HG03565 (cell line): ENCODE measurements around the gene PLEKHG7.
"Not testable (repeated sequence)": the region's sequence is repeated elsewhere in the genome, so short reads cannot be mapped to it uniquely, and the experiment has no call there.

Source experiments
- ATAC-seq: cut with Tn5 transposase; IDR thresholded peaks from one replicate; pipeline ENCODE4 v1.9.1; 2021; ENCODE audit warnings: mild to moderate bottlenecking, moderate library complexity; ENCODE audit not compliant: unreplicated experiment

The PLEKHG7 gene, protein sequence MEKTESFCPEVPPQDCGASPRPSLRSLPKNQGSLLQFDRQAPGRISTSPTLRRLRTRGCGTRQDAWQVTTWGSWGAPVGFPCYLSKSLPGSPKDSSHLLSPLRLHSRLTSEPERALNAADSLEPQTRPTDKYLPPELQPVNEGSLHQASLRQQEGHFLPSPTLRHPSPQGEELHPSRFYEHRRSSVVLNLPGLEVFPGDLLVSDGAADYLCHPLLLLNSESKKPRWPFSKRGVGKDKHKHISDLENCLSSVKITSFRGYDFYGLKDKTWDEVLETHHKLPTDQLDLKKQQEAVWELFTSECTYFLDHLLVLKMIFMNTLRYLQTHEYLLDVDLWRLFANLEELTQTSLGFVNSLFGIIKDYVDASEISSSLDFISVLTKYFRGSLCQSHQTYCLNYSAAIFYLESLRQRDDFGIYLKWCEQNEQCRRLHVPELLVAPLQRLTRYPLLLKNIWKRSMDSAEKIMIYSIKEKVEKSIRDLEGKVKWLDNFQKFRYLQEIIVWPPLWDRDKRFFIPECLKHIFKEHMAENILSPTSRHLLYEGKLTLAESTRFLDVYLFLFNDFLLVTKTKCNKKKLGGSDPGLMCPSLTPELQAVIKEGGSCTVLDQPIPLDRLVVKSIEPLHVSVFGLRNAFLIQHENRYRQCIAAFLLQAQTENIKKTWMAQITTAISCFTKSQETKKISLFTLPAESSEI

DNA sequence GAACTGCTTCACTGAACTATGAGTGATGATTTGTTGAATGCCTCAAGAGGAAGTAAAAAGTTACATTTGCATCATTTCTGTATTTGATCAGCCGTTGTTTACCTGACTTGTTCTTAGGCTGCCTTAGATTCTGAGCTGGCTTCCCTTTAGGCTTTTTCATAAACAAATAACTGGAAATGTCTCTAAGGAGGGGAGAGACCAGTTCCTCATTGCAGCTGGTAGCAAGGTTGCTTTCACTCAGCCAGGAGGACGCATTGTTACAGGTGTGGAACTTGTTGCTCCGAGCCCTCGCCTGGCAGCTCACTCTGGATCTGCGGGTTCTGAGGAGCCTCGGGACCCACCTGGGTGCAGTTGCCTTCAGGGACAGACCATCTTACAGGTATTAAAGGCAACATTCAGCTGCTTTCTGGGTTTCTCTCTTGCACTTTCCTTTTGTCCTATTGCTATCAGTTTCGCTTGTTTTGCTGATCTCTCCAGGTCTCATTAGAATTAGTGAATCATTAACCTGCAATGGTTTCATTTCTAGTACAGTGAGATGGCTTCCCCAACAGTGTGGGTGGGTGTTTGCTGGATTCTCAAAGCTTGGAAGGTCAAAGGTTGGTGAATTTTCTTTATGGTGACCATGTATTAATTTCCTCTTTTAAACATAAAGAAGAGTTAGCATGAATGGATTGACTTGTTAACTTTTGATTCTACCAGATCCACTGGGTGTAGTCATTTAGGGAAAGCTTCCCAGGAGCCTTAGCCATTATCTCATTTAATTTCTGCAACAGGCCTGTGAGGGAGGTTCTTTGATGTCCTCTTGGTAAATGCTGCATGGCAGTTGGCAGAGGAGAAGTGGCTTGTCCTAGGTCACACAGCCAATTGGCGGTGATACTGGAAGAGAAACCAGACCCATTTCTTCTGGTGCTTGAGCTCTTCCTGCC lies at the start of gene PLEKHG7:
PLEKHG7 (plus strand) TSS at position 236 of the 926 bp plus-strand sequence. CDS start 3,643 bp downstream, outside the sequence.
- peak; percentile 84 for ATAC-seq

DNA sequence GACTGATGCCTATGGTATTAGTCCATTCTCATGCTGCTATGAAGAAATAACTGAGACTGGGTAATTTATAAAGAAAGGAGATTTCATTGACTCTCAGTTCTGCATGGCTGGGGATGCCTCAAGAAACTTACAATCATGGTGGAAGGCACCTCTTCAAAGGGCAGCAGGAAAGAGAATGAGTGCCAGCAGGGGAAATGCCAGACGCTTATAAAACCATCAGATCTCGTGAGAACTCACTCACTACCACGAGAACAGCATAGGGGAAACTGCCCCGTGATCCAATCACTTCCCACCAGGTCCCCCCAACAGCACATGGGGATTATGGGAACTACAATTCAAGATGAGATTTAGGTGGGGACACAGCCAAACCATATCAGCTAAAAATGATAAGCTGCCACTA lies 48.5 kb upstream of the PLEKHG7 start:
- ATAC-seq, result not testable (repeated sequence)

DNA sequence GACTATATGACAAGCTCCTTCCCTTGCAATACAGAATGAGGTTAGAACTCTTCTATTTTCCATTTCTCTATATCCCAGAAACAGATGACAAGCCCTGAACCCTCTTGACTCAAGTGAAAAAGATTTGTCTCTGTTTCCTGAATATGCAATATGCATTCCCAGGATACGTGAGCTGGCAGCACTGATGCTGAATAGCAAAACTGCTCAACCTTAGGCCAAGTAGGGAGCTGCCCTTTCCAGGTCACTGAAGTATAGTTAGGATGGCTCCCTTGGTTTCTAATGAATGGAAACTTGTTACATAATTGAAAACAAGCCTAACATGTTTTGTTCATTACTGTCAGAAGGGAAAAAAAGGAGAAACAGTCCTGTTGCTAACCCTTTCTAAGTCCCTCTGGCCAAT lies 47.9 kb upstream of the PLEKHG7 start:
- no peak for ATAC-seq

DNA sequence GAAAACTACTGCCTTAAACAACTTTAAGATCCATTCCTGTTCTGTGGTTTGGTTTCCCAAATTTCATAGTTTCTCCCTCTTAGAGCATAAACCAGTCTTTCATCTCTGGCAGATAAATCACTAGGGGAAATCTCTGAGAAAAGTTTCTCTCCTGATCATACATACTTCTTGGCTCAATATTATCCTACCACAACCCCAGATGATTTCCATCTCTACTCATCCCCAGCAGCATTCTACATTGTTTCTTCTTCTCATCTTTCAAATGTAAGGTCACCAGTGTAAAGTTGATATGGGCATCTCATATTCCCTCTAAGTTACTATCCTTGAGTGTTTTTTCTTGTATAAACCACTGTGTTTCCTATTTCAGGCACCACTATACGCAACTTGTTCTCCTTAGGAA lies 45.9 kb upstream of the PLEKHG7 start:
- no peak for ATAC-seq

DNA sequence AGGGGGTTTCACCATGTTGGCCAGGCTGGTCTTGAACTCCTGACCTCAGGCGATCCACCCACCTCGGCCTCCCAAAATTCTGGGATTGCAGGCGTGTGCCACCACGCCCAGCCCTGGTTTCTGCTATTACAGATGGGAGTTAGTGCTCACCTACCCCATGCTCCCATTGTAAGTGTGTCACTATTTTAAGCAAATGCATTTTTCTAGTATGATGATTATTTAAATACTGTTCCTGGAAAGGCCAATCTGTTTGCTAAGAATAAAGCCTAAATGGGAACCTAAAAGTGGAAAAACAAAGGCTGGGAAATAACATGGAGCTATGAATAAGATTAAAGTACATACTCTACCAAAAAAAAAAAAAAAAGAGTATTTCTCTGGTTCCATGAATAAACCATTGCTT lies 45.0 kb upstream of the PLEKHG7 start:
- ATAC-seq, result no peak

DNA sequence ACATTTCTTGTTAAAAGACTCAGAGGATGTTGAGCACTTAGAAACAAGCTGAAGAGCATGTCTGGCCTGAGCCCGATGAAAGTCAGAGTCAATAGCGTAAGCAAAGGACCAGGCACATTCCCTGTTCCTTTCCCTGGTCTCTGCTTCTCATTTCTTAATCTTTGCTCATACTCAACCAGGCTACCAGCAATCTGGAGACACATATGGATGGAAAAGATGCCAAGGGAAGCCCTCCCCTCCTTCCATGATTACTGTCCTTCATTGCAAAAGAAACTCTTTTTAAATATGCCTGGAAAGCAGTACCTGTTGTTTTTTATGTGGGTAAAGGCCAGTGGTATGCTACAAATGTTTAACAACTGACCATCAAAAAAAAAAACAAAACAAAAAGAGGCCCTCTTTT lies 44.2 kb upstream of the PLEKHG7 start:
- no peak for ATAC-seq

DNA sequence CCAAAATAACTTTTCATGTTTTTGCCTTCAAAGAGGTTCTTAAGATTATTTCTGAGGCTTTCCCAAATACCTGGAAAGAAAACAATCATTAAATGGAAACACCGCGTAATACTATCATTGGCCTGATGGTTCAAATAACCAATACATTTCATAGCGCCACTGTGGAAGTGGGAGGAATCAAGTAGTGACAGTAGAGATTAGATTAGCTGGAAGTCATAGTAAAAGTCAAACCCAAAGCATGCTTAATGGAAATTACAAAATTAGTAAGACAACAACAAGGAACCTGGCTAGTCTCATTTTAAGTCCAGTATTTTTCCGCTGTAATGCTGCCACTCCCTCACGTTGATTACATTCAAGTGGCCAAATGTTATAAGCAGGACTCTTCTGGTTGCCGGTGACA lies 41.5 kb upstream of the PLEKHG7 start:
- ATAC-seq, result no peak

DNA sequence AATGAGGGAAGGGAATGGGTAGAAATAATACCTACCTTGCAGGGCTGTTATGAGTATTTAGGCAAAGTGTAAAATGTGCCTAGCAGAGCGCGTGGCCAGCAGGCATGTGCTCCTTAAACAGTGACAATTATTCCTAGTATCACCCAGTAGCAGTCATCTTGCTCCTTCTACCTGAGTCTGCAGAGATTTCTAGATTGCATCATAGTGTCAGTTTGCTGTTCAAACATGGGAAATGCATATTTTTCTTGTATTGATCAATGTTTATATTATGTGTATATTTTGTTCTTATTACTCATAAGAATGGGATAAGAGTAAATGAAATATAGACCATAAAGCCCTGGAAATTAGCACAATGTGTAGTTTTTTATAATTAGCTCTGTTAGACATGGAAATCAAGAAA lies 37.3 kb upstream of the PLEKHG7 start:
- ATAC-seq, result no peak

DNA sequence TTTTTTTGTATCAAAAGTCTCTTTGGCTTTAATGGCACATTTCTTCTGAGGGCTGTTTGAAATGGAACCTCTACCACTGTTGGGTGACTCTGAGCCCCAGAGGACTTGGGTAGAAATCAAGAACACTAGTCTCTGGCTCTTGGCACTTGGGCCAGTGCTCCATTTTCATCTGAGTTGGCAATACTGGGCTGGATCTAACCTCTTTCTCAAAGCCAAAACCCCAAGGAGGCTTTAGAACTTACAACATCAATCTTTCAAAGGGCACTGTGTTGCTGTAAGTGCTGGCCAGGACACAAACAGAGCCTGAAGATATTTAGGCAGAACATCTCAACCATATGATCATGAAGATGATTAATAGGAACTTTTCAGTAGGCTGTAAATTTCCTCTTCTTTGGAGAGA lies 34.0 kb upstream of the PLEKHG7 start:
- ATAC-seq, result no peak

DNA sequence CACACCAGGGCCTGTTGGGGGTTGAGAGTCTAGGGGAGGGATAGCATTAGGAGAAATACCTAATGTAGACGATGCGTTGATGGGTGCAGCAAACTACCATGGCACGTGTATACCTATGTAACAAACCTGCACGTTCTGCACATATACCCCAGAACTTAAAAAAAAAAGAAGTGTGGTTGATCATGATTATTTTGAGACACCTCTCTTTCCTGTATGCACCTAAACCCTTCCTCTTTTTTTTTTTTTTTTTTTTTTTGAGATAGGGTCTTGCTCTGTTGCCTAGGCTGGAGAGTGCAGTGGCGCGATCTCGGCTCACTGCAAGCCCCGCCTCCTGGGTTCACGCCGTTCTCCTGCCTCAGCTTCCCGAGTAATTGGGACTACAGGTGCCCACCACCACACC lies 31.3 kb upstream of the PLEKHG7 start:
- ATAC-seq, result not testable (repeated sequence)

DNA sequence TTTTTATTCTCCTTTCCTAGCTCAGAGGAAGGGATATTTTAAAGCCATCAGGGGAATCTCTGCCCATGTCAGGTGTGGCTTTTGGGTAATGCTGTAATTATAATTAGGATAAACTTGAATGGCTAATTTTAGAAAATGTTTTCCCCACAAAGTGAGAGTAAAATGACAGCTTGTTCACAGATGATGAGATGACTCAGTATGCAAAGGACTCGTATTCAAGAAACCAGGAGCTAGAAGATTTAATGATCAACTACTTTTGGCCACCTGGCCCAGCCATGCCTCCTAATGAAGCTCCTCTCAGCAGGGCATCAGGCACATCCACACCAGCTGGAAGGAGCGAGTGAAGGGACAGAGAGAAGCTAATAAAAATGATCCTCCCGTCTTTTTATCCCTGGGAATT lies 29.0 kb upstream of the PLEKHG7 start:
- ATAC-seq, result no peak

DNA sequence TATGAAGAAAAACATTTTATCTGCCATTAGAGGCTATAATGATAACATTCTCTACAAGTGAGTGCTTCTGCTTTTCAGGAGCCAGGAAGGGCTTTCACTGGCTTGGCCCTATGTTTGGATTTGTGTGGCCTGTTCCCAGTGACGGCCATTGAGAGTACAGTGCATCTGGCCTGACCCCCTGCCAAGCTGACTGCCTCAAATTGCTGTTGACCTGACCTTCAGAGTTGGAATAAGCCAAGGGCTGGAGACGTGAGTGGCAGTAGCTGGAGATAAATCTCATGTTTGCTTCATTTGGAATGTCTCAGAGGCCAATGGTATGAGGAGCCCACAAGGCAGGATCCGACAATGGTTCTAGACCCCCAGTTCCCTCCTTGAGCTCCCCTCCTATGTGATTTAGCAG lies 28.3 kb upstream of the PLEKHG7 start:
- ATAC-seq, result no peak

DNA sequence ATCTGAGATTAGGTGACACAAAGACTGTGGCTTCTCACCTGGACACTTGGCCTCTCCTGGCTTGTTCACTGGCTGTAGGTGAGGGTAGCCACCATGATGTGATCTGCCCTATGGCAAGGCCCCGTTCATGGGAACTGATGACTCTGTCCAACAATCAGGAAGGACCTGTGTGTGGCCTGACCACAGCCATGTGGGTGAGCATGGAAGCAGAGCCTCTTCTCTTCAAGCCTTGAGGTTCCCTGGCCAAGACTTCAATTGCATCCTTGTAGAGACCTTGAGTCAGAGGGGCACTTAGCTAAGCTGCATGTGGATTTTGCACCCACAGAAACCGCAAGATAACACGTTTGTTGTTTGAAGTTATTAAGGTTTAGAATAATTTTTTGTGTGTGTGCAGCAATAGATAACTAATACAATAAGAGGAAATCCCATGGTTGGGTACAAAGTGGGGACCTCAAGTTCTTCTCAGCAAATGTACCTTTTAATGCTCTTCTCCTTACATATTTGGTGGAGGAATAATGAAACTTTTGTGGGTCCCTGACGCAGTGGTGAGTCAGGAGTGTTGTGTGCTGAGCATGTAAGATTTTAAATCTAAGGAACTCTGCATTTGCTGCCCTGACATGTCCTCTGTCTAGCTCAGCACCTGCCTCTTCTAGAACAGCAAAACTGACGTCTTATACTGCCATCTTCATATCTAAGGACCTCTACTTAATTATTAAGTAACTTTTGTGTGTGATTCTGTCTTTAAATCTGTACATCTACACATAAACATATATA lies 27.5 kb upstream of the PLEKHG7 start:
- ATAC-seq, result no peak

DNA sequence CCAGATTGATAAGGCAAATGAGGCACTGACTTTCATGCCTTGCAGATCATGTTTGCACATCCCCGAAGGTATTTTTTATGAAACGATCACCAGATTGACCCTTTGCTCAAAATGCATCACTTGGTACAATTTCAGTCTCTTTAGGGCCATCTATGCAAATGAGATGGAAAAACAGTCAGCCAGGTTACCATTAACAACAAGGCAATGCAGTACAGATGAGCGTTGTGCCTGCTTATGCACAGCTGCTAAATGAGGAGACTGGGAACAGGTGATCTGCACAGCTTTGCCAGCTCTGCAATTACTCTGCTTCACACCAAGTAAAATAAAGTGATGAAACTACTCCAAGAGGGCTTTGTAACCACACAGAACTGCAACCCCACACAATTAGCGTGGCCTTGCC lies 26.1 kb upstream of the PLEKHG7 start:
- ATAC-seq, result no peak

DNA sequence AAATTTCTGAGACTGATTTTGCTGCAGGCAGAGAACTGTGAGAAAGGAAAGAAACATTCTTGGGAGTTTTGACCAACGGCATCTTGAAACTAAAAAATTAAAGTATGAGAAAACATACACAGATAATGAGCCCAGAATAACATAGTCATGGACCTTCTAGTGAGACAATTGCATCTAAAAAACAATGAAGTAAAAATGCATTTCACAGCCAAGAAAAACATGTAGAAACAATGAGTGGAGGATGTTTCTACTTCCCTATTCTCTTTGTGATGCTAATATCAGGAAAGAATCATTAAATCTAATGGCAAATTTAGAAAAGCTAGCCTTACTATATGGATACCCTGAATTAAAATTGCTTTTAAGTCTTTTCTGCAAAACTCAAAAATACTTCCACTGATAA lies 12.2 kb upstream of the PLEKHG7 start:
- no peak for ATAC-seq

DNA sequence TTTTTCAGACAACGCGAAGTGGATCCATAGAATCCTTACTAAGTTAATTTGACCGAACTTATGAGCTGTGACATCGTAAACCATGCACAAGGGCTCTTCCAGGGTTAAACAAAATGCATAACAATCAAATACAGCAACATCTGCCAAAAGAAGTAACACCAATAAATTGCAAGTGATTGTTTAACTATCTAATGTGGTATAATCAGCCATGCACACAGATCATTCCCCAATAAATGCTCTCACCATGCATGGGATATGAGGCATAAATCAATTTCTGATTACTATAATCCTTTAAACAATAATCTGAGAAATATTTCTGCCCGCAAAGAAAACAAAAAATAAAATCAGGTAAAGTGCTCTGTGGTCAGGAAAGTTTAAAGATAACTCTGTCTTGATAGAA lies 7.7 kb upstream of the PLEKHG7 start:
- ATAC-seq, result no peak

DNA sequence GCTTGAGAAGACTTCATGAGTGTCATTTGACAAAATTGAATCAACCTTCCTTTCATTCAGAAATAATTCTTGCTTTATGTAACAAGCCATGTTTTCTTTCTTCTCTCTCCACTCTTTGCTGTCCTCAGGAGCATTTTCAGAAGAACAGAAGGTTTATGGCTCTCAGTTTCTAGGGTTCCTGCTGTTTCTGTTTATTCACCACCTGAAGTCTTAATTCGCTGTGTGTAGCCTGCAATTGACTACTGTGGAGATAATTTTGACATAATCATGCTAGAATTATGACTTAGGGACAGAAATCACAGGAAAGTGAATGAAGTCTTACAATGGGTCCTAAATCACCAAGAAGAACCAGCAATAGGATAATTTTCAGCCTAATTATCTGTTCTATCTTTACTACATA lies 7.2 kb upstream of the PLEKHG7 start:
- no peak for ATAC-seq

DNA sequence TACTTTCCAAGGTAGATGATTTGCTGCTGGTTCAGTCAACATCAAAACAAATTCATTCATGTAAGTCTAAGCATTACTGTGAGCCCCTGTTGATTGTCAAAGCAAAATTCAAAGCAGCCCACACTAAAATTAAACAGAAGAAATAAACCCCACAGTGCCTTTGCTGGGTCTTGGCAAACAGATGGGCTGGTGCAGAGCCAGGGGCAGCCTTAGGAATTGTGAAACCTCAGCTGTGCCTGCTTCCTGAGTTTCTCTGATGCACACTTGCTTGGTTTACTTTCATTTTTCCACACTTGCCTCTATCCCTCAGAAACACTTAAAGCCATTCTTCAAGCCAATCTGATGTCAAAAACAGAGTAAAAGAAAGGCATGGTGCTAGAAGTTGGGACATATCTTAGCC lies 6.6 kb upstream of the PLEKHG7 start:
- ATAC-seq, result no peak

DNA sequence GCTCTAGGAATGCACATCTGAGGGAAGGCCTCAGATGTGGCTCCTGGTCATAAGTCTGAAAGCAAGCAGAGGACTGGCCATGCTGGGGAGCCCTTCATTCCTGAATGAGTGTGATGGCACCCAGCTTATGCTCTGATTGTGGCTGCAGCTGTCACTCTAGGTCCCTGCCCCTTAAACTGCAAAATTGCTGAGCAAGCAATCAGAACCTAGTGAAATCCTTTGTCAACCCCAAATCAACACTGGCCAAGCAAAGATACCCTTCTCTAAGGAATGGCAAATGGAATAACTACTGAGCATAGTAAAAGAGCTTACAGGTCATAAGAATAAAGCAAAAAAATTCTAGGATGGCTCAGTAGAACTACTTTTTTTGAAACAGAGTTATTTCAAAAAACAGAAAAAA lies 4.3 kb upstream of the PLEKHG7 start:
- ATAC-seq, result no peak

DNA sequence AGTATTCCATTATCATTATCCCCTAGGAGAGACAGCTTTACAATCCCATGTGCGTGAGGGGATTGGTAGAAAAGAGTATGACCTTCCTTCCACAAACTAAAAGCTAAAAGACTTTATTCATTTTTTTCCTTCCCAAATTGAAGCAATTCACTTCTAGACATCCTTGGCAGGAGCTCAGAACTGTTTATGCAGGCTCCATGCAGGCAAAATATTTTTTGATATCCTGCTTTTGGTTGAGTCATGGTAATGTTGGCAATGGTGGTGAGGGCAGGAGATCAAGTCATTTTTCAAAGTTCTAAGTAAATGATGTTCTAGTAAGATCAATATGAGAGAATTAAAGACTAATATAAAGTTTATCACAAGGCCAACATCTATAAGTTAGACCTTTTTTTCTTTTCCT lies 1.3 kb upstream of the PLEKHG7 start:
- ATAC-seq, result no peak

DNA sequence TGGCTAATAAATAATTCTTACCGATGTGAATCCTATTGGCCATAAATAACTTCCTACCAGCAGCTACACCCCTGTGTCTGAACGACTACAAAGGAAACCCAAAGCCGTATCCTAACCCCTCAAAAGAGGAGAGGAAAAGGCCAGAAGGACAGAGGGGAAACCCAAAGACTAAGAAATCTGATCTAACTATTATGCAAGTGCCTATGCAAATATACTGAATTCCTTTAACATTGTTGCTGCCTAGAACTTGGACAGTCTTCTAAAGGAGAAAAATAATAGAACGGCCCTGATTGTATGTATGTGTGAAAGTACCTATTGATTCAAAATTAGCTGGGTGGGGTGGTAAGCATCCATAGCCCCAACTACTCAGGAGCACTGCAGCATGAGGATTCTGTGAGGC lies 997 bp downstream of the PLEKHG7 start:
- no peak for ATAC-seq
